CD14-positive monocyte (primary cell): Measurements from ENCODE around the gene HEPN1. TPM values are rescaled to one million over a fixed set of nuclear protein-coding genes. Genes with fewer than 3 reads are reported as not detected.

Experiments
- DNase-seq, 3 donors: peaks; one replicate each; pipeline ENCODE4 v3.0.0-alpha.2; 2011 to 2022
- H2AFZ ChIP-seq: 2 replicates; pipeline ENCODE4 v1.6.0; 2012; ENCODE audit warnings: mild to moderate bottlenecking, low read depth, low read length, inconsistent platforms; ENCODE audit not compliant: insufficient read depth, poor library complexity, severe bottlenecking
- H3K27ac ChIP-seq, 2 donors: 1 replicate in 1 of 2; 2 replicates in 1 of 2; pipeline ENCODE4 v1.5.1; 2012 to 2013; ENCODE audit warnings: low read length in 2 of 2, control low read depth in 1 of 2, inconsistent platforms in 1 of 2, low read depth in 1 of 2, mild to moderate bottlenecking in 1 of 2
- H3K27me3 ChIP-seq, 2 donors: one replicate each; pipeline versions ENCODE4 v1.6.0 to v1.6.1; 2011 to 2013; ENCODE audit warnings: low read length in 2 of 2; ENCODE audit not compliant: control insufficient read depth in 2 of 2, insufficient read depth in 2 of 2
- H3K36me3 ChIP-seq, 2 donors: replicated peaks in 1 of 2; 1 replicate in 1 of 2; 2 replicates in 1 of 2; pipeline versions ENCODE4 v1.5.1 to v1.6.1; 2012 to 2013; ENCODE audit warnings: low read length in 2 of 2, control low read depth in 1 of 2, inconsistent platforms in 1 of 2, mild to moderate bottlenecking in 1 of 2; ENCODE audit not compliant: insufficient read depth in 2 of 2, control insufficient read depth in 1 of 2
- H3K4me1 ChIP-seq, 2 donors: 1 replicate in 1 of 2; 2 replicates in 1 of 2; pipeline versions ENCODE4 v1.5.1 to v1.6.1; 2012 to 2013; ENCODE audit warnings: low read length in 2 of 2, control low read depth in 1 of 2, inconsistent platforms in 1 of 2, mild to moderate bottlenecking in 1 of 2, moderate library complexity in 1 of 2; ENCODE audit not compliant: insufficient read depth in 2 of 2, control insufficient read depth in 1 of 2
- H3K4me2 ChIP-seq: replicated peaks from 2 replicates; pipeline ENCODE3; 2012; ENCODE audit warnings: low read length, moderate library complexity, mild to moderate bottlenecking; ENCODE audit not compliant: poor library complexity, severe bottlenecking; ENCODE audit errors: extremely low read depth
- H3K4me3 ChIP-seq, 3 experiments: fragments of 200-600 bp in 1 of 3; sonication (generic) in 1 of 3; replicated peaks in 1 of 3; 1 replicate in 2 of 3; 2 replicates in 1 of 3; pipeline ENCODE4 v1.5.1; 2011 to 2013; ENCODE audit warnings: low read length in 3 of 3, mild to moderate bottlenecking in 3 of 3, control low read depth in 2 of 3, low read depth in 2 of 3, inconsistent platforms in 1 of 3, moderate library complexity in 1 of 3
- H3K79me2 ChIP-seq: 2 replicates; pipeline ENCODE4 v1.6.0; 2012; ENCODE audit warnings: mild to moderate bottlenecking, control low read depth, inconsistent platforms, low read length, moderate library complexity; ENCODE audit not compliant: insufficient read depth
- H3K9ac ChIP-seq: 2 replicates; pipeline ENCODE4 v1.6.0; 2017; ENCODE audit warnings: low read length, mild to moderate bottlenecking; ENCODE audit not compliant: insufficient read depth, poor library complexity, severe bottlenecking
- H3K9me3 ChIP-seq, 2 donors: replicated peaks in 1 of 2; 1 replicate in 1 of 2; 2 replicates in 1 of 2; pipeline versions ENCODE4 v1.5.1 to v1.6.1; 2012 to 2013; ENCODE audit warnings: low read length in 2 of 2, control low read depth in 1 of 2; ENCODE audit not compliant: control insufficient read depth in 1 of 2, insufficient read depth in 1 of 2
- H4K20me1 ChIP-seq: 2 replicates; pipeline ENCODE4 v1.6.0; 2012; ENCODE audit warnings: mild to moderate bottlenecking, low read length, control low read depth, moderate library complexity; ENCODE audit not compliant: insufficient read depth
- H3K27ac Mint-ChIP-seq, 7 donors: one replicate each; pipeline ENCODE4 v1.8.0; 2020; ENCODE audit warnings: mild to moderate bottlenecking in 7 of 7, mixed read lengths in 7 of 7, moderate library complexity in 6 of 7, inconsistent platforms in 2 of 7
- H3K27me3 Mint-ChIP-seq, 3 donors: one replicate each; pipeline ENCODE4 v1.8.0; 2021 to 2022; ENCODE audit warnings: low read depth in 3 of 3, mild to moderate bottlenecking in 3 of 3, mixed read lengths in 3 of 3, moderate library complexity in 3 of 3, inconsistent platforms in 1 of 3
- H3K36me3 Mint-ChIP-seq, 2 donors: one replicate each; pipeline ENCODE4 v1.8.0; 2020; ENCODE audit warnings: mixed read lengths in 2 of 2, inconsistent platforms in 1 of 2, mild to moderate bottlenecking in 1 of 2
- H3K4me1 Mint-ChIP-seq: one replicate; pipeline ENCODE4 v1.8.0; 2020; ENCODE audit warnings: mild to moderate bottlenecking, mixed read lengths
- H3K4me3 Mint-ChIP-seq, 2 donors: one replicate each; pipeline ENCODE4 v1.8.0; 2020; ENCODE audit warnings: mild to moderate bottlenecking in 2 of 2, mixed read lengths in 2 of 2, moderate library complexity in 1 of 2
- H3K9me3 Mint-ChIP-seq, 7 donors: one replicate each; pipeline ENCODE4 v1.8.0; 2020 to 2022; ENCODE audit warnings: mixed read lengths in 7 of 7, mild to moderate bottlenecking in 6 of 7, moderate library complexity in 6 of 7, inconsistent platforms in 2 of 7
- CTCF ChIP-seq: fragments of 200-600 bp; IDR thresholded peaks from one replicate; pipeline ENCODE4 v1.8.0; 2022; ENCODE audit warnings: antibody characterized with exemption, mild to moderate bottlenecking
- WGBS: methylation state at CpG from one replicate; pipeline ENCODE4 v1.1.5; 2013; ENCODE audit warnings: missing lambda C conversion rate; ENCODE audit not compliant: insufficient coverage; 5-methylcytosine and 5-hydroxymethylcytosine counted together
- intact Hi-C, 2 donors: fragments of 100-400 bp; cut with micrococcal nuclease; formaldehyde crosslinking; loops; one replicate each; pipeline versions ENCODE4 v1.15.0 to v1.15.1; 2023
- polyA plus RNA-seq, 3 donors: library from polyadenylated mRNA; depleted of rRNA in 1 of 3; unstranded in 2 of 3; stranded (reverse) in 1 of 3; fragments of 300-500 nt in 2 of 3; fragments of >200 nt in 1 of 3; fragmentation: Illumina TruSeq in 2 of 3; gene quantifications; 1 replicate in 2 of 3; 2 replicates in 1 of 3; pipeline ENCODE4 v1.2.3, GENCODE V29; 2012 to 2021

Gene HEPN1
- polyA plus RNA-seq, 3 donors, result not detected

- WGBS, result 60% methylated on average over 1 of the region's 6 CpGs
- intact Hi-C loops, result no loop called here
- peaks cover 4 to 7% (median 6%) of the 10 kb centered on the region in 3 donors for H3K27me3 Mint-ChIP-seq
- no peak overlapping the region for H3K4me3 ChIP-seq
- no peaks in the 10 kb centered on the region for H4K20me1 ChIP-seq
- H3K36me3 Mint-ChIP-seq, result no peaks in the 10 kb centered on the region
- H3K79me2 ChIP-seq, result no peaks in the 10 kb centered on the region
- H3K4me3 Mint-ChIP-seq, result no peak overlapping the region
- no peak overlapping the region for H3K9ac ChIP-seq
- DNase-seq, result no peak
- peaks cover 7 to 12% (median 9%) of the 10 kb centered on the region in 7 donors for H3K9me3 Mint-ChIP-seq
- no peaks in the 10 kb centered on the region for H3K27me3 ChIP-seq
- H3K4me2 ChIP-seq, result no peak overlapping the region
- H3K27ac ChIP-seq, result no peak overlapping the region
- H3K27ac Mint-ChIP-seq, result peak overlapping the region in 1 of 7 donors; percentile 53
- no peaks in the 10 kb centered on the region for H3K4me1 Mint-ChIP-seq
- H2AFZ ChIP-seq, result no peak overlapping the region
- no peak for TF ChIP-seq CTCF
- H3K4me1 ChIP-seq, result no peaks in the 10 kb centered on the region
- H3K9me3 ChIP-seq, result no peaks in the 10 kb centered on the region
- no peaks in the 10 kb centered on the region for H3K36me3 ChIP-seq
Measured at GRCh38 chr11:124945826-124946225, 26.8 kb downstream of the HEPN1 start.

DNA sequence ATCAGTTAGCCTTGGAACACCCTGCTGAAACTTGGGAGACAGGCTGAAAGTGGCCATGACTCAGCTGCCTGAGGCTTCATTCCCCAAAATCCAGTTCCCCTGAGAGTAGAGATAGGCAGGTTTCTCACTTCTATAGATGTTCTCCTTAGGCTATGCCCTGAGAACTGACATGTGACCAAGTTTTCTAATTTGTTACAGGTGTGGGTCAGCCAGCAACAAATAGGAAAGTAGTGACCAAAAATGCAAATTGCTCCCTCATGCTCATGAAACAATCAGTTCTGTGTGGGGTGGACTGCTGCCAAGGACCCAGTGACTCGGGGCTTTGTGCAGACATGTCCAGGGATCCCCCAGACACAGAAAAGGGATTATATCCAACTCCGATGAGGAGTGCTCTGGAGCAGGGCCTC, 27.7 kb downstream of the HEPN1 start:
- Mint-ChIP-seq H3K4me3 (no peak overlapping the region), H3K9me3 (peaks cover 7 to 12% (median 9%) of the 10 kb centered on the region in 7 donors), H3K27me3 (peaks cover 4 to 7% (median 6%) of the 10 kb centered on the region in 3 donors), H3K36me3 (no peaks in the 10 kb centered on the region), H3K4me1 (no peaks in the 10 kb centered on the region), H3K27ac (no peak overlapping the region)
- Histone ChIP-seq H3K27me3 (peaks cover 0 to 2% of the 10 kb centered on the region in 2 donors), H3K36me3 (no peaks in the 10 kb centered on the region), H2AFZ (no peak overlapping the region), H3K4me1 (no peaks in the 10 kb centered on the region), H3K4me3 (no peak overlapping the region), H3K4me2 (no peak overlapping the region), H3K79me2 (no peaks in the 10 kb centered on the region), H3K9ac (no peak overlapping the region), H3K27ac (no peak overlapping the region), H3K9me3 (no peaks in the 10 kb centered on the region), H4K20me1 (no peaks in the 10 kb centered on the region)
- WGBS, result 44% methylated on average over 1 of the region's 2 CpGs
- intact Hi-C loops, result no loop called here
- no peak for TF ChIP-seq CTCF
- DNase-seq, result no peak
